Measurements from ENCODE around the gene EXT2. TPM values are rescaled to one million over a fixed set of nuclear protein-coding genes. Genes with fewer than 3 reads are reported as not detected.

The EXT2 gene
- total RNA-seq, 1 experiment from 2014 or later = 39.1 TPM

DNA sequence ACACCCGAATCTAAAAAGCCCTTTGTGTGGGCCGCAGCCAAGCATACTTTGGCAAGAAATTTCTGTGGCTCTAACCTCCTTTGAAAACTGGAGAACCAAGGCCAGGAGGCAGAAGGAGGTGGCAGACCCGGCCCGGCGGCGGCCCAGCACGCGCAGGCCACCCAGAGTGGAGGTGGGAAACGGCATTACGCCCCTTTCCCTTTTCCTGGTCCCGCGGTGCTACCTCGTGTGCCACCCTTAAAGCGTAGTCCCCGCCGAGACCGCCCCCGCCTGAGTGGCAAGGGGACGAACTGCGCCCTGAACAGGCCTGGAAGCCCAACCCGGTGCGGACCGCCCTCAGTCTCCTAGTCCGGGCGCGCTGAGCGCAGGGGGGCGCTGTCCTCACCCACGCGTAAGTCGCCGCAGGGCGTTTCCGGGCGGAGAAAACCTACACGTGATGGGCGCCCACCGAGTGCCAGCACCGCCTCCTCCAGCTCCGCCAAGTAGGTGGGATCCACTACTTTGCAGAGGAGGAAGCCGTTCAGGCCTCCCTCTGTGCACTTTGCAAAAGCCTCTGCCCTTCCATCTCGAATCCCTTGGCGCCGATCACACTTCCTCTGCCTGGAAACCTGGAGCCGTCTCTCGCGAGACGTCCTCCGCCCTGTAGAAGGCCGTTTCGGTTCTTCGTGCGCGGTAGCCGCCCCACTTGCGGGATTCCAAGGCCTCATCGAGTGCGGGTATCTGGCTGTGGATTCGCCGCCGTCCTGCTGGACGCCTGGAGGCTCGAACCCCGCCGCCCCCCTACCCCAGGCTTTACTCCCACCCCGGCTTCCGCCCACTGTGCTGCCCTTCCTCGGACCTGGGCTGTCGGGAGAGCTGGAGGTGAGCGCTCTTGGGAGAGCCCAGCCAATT is 29.4 kb upstream of the EXT2 start, which contains the start of gene ACCS (continued):
- TF ChIP-seq, protein P1, sequence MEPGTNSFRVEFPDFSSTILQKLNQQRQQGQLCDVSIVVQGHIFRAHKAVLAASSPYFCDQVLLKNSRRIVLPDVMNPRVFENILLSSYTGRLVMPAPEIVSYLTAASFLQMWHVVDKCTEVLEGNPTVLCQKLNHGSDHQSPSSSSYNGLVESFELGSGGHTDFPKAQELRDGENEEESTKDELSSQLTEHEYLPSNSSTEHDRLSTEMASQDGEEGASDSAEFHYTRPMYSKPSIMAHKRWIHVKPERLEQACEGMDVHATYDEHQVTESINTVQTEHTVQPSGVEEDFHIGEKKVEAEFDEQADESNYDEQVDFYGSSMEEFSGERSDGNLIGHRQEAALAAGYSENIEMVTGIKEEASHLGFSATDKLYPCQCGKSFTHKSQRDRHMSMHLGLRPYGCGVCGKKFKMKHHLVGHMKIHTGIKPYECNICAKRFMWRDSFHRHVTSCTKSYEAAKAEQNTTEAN (CRISPR knock-in tag; IDR thresholded peaks at IDR 0.05) = peak; percentile 67; the same call in 1 of the 2 replicates
- TF ChIP-seq, protein P2, sequence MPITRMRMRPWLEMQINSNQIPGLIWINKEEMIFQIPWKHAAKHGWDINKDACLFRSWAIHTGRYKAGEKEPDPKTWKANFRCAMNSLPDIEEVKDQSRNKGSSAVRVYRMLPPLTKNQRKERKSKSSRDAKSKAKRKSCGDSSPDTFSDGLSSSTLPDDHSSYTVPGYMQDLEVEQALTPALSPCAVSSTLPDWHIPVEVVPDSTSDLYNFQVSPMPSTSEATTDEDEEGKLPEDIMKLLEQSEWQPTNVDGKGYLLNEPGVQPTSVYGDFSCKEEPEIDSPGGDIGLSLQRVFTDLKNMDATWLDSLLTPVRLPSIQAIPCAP (CRISPR knock-in tag; IDR thresholded peaks at IDR 0.05) = no peak
- TF ChIP-seq JAZF1 (CRISPR knock-in tag; IDR thresholded peaks at IDR 0.05) (no peak), ESRRA (CRISPR knock-in tag; IDR thresholded peaks at IDR 0.05; ENCODE audit: borderline replicate concordance) (no peak), ZNF121 (CRISPR knock-in tag; IDR thresholded peaks at IDR 0.05) (no peak), SP1 (CRISPR knock-in tag; conservative IDR thresholded peaks at IDR 0.05) (peak; percentile 78), ATF1 (CRISPR knock-in tag; IDR thresholded peaks at IDR 0.05) (no peak), FOXJ3 (CRISPR knock-in tag; IDR thresholded peaks at IDR 0.05; ENCODE audit: borderline replicate concordance) (no peak), NFYB (CRISPR knock-in tag; conservative IDR thresholded peaks at IDR 0.05; ENCODE audit: low read depth) (0 out of 2 replicates have a peak, but pooled peaks have one; percentile 6), CBFB (CRISPR knock-in tag; IDR thresholded peaks at IDR 0.05; ENCODE audit: low read depth) (no peak), GRHL2 (CRISPR knock-in tag; IDR thresholded peaks at IDR 0.05; ENCODE audit: insufficient replicate concordance, severe bottlenecking) (no peak)
- TF ChIP-seq, protein P3, sequence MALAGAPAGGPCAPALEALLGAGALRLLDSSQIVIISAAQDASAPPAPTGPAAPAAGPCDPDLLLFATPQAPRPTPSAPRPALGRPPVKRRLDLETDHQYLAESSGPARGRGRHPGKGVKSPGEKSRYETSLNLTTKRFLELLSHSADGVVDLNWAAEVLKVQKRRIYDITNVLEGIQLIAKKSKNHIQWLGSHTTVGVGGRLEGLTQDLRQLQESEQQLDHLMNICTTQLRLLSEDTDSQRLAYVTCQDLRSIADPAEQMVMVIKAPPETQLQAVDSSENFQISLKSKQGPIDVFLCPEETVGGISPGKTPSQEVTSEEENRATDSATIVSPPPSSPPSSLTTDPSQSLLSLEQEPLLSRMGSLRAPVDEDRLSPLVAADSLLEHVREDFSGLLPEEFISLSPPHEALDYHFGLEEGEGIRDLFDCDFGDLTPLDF (CRISPR knock-in tag; IDR thresholded peaks at IDR 0.05) = 0 out of 2 replicates have a peak, but pooled peaks have one; percentile 44
- TF ChIP-seq, protein P4, sequence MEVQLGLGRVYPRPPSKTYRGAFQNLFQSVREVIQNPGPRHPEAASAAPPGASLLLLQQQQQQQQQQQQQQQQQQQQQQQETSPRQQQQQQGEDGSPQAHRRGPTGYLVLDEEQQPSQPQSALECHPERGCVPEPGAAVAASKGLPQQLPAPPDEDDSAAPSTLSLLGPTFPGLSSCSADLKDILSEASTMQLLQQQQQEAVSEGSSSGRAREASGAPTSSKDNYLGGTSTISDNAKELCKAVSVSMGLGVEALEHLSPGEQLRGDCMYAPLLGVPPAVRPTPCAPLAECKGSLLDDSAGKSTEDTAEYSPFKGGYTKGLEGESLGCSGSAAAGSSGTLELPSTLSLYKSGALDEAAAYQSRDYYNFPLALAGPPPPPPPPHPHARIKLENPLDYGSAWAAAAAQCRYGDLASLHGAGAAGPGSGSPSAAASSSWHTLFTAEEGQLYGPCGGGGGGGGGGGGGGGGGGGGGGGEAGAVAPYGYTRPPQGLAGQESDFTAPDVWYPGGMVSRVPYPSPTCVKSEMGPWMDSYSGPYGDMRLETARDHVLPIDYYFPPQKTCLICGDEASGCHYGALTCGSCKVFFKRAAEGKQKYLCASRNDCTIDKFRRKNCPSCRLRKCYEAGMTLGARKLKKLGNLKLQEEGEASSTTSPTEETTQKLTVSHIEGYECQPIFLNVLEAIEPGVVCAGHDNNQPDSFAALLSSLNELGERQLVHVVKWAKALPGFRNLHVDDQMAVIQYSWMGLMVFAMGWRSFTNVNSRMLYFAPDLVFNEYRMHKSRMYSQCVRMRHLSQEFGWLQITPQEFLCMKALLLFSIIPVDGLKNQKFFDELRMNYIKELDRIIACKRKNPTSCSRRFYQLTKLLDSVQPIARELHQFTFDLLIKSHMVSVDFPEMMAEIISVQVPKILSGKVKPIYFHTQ (CRISPR knock-in tag; IDR thresholded peaks at IDR 0.05) = no peak
- TF ChIP-seq, protein P5, sequence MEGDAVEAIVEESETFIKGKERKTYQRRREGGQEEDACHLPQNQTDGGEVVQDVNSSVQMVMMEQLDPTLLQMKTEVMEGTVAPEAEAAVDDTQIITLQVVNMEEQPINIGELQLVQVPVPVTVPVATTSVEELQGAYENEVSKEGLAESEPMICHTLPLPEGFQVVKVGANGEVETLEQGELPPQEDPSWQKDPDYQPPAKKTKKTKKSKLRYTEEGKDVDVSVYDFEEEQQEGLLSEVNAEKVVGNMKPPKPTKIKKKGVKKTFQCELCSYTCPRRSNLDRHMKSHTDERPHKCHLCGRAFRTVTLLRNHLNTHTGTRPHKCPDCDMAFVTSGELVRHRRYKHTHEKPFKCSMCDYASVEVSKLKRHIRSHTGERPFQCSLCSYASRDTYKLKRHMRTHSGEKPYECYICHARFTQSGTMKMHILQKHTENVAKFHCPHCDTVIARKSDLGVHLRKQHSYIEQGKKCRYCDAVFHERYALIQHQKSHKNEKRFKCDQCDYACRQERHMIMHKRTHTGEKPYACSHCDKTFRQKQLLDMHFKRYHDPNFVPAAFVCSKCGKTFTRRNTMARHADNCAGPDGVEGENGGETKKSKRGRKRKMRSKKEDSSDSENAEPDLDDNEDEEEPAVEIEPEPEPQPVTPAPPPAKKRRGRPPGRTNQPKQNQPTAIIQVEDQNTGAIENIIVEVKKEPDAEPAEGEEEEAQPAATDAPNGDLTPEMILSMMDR (IDR thresholded peaks at IDR 0.05) = peak; percentile 62
- TF ChIP-seq, protein P6, sequence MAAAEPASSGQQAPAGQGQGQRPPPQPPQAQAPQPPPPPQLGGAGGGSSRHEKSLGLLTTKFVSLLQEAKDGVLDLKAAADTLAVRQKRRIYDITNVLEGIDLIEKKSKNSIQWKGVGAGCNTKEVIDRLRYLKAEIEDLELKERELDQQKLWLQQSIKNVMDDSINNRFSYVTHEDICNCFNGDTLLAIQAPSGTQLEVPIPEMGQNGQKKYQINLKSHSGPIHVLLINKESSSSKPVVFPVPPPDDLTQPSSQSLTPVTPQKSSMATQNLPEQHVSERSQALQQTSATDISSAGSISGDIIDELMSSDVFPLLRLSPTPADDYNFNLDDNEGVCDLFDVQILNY (CRISPR knock-in tag; IDR thresholded peaks at IDR 0.05) = peak; percentile 76; the same call in 1 of the 2 replicates
- TF ChIP-seq, protein P7, sequence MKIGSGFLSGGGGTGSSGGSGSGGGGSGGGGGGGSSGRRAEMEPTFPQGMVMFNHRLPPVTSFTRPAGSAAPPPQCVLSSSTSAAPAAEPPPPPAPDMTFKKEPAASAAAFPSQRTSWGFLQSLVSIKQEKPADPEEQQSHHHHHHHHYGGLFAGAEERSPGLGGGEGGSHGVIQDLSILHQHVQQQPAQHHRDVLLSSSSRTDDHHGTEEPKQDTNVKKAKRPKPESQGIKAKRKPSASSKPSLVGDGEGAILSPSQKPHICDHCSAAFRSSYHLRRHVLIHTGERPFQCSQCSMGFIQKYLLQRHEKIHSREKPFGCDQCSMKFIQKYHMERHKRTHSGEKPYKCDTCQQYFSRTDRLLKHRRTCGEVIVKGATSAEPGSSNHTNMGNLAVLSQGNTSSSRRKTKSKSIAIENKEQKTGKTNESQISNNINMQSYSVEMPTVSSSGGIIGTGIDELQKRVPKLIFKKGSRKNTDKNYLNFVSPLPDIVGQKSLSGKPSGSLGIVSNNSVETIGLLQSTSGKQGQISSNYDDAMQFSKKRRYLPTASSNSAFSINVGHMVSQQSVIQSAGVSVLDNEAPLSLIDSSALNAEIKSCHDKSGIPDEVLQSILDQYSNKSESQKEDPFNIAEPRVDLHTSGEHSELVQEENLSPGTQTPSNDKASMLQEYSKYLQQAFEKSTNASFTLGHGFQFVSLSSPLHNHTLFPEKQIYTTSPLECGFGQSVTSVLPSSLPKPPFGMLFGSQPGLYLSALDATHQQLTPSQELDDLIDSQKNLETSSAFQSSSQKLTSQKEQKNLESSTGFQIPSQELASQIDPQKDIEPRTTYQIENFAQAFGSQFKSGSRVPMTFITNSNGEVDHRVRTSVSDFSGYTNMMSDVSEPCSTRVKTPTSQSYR (CRISPR knock-in tag; IDR thresholded peaks at IDR 0.05) = no peak
- TF ChIP-seq, protein P8, sequence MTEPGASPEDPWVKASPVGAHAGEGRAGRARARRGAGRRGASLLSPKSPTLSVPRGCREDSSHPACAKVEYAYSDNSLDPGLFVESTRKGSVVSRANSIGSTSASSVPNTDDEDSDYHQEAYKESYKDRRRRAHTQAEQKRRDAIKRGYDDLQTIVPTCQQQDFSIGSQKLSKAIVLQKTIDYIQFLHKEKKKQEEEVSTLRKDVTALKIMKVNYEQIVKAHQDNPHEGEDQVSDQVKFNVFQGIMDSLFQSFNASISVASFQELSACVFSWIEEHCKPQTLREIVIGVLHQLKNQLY (CRISPR knock-in tag; IDR thresholded peaks at IDR 0.05) = no peak
- TF ChIP-seq, protein P9, sequence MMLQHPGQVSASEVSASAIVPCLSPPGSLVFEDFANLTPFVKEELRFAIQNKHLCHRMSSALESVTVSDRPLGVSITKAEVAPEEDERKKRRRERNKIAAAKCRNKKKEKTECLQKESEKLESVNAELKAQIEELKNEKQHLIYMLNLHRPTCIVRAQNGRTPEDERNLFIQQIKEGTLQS (CRISPR knock-in tag; conservative IDR thresholded peaks at IDR 0.05) = no peak
- TF ChIP-seq, protein P10, sequence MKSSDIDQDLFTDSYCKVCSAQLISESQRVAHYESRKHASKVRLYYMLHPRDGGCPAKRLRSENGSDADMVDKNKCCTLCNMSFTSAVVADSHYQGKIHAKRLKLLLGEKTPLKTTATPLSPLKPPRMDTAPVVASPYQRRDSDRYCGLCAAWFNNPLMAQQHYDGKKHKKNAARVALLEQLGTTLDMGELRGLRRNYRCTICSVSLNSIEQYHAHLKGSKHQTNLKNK (CRISPR knock-in tag; IDR thresholded peaks at IDR 0.05) = no peak

Measured in WTC11 (cell line).